PC-3 (cell line): ENCODE measurements around the gene POLR2C.

Experiments
- EZH2 ChIP-seq: fragments of 300-600 bp; sonication (generic); IDR thresholded peaks from one replicate; pipeline ENCODE4 v1.6.1; 2017; ENCODE audit warnings: antibody characterized with exemption, mild to moderate bottlenecking, low read length; ENCODE audit not compliant: unreplicated experiment
- EZH2phosphoT487 ChIP-seq: fragments of 300-600 bp; sonication (generic); IDR thresholded peaks from 2 replicates; pipeline ENCODE4 v1.6.1; 2018; ENCODE audit warnings: mild to moderate bottlenecking, antibody characterized with exemption, low read length, borderline replicate concordance
- TF ChIP-seq, protein P1 (sequence below): fragments of 300-600 bp; sonication (generic); conservative IDR thresholded peaks from 2 replicates; pipeline ENCODE4 v1.5.1; 2017; ENCODE audit warnings: antibody characterized with exemption, low read depth, mild to moderate bottlenecking, low read length

DNA sequence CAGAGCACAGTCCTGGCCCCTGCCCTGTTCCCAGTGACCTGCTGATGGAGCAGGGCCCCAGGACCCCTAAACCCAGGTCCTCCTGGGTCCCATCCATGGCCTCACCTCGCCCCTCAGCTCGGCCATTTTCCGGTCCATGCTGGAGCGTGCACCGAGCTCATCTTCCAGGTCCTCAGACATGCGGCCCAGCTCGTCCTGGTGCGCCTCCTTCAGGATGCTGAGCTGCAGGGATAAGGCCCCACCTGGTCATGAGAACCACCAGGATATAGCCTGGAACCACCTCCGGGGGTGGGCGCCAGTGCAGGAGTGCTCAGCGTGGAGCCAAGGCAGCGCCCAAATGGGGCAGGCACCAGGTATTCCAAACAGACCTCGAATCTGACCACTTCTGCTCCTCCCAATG is 56.0 kb downstream of the POLR2C start:
- TF ChIP-seq, protein P1, sequence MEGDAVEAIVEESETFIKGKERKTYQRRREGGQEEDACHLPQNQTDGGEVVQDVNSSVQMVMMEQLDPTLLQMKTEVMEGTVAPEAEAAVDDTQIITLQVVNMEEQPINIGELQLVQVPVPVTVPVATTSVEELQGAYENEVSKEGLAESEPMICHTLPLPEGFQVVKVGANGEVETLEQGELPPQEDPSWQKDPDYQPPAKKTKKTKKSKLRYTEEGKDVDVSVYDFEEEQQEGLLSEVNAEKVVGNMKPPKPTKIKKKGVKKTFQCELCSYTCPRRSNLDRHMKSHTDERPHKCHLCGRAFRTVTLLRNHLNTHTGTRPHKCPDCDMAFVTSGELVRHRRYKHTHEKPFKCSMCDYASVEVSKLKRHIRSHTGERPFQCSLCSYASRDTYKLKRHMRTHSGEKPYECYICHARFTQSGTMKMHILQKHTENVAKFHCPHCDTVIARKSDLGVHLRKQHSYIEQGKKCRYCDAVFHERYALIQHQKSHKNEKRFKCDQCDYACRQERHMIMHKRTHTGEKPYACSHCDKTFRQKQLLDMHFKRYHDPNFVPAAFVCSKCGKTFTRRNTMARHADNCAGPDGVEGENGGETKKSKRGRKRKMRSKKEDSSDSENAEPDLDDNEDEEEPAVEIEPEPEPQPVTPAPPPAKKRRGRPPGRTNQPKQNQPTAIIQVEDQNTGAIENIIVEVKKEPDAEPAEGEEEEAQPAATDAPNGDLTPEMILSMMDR: no peak
- TF ChIP-seq EZH2phosphoT487: no peak
- TF ChIP-seq EZH2: no peak
